ENCODE data around the gene CLCA4.
A peak's percentile ranks its signal among the peaks of the same experiment; 100 is the strongest.

CLCA4 gene

DNA sequence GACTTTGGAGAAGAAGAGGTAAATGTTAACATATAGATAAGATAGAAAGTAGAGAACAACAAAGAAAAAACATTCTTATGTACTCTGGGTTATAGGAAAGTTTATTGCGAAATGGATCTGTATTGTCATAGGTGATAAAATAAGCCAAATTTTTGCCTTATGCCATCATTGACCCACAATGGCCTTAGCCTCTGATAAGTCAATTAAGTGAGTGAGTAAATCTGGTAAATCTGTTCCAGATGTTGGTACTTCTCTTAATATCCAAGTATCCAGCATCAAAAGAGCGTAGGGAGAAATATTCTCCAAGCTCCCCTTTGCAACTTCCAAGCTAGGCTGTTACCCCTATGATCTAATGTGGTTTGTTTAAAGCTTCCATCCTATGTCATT, 38.3 kb upstream of the CLCA4 start:
- H3K27ac ChIP-seq (ENCODE audit: extremely low read depth, low read depth, low read length) = no peak overlapping the region
- no peaks in the 10 kb centered on the region for H3K9me3 ChIP-seq (ENCODE audit: control insufficient read depth, insufficient read depth, low read depth, low read length)
- H3K36me3 ChIP-seq (ENCODE audit: control insufficient read depth in 2 of 2, insufficient read depth in 1 of 2, low read length in 2 of 2) = no peaks in the 10 kb centered on the region
- TF ChIP-seq, protein P1, sequence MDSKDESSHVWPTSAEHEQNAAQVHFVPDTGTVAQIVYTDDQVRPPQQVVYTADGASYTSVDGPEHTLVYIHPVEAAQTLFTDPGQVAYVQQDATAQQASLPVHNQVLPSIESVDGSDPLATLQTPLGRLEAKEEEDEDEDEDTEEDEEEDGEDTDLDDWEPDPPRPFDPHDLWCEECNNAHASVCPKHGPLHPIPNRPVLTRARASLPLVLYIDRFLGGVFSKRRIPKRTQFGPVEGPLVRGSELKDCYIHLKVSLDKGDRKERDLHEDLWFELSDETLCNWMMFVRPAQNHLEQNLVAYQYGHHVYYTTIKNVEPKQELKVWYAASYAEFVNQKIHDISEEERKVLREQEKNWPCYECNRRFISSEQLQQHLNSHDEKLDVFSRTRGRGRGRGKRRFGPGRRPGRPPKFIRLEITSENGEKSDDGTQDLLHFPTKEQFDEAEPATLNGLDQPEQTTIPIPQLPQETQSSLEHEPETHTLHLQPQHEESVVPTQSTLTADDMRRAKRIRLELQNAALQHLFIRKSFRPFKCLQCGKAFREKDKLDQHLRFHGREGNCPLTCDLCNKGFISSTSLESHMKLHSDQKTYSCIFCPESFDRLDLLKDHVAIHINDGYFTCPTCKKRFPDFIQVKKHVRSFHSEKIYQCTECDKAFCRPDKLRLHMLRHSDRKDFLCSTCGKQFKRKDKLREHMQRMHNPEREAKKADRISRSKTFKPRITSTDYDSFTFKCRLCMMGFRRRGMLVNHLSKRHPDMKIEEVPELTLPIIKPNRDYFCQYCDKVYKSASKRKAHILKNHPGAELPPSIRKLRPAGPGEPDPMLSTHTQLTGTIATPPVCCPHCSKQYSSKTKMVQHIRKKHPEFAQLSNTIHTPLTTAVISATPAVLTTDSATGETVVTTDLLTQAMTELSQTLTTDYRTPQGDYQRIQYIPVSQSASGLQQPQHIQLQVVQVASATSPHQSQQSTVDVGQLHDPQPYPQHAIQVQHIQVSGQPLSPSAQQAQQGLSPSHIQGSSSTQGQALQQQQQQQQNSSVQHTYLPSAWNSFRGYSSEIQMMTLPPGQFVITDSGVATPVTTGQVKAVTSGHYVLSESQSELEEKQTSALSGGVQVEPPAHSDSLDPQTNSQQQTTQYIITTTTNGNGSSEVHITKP (tag by site-specific recombination; IDR thresholded peaks at IDR 0.05) = no peak
- TF ChIP-seq ZNF664 (tag by site-specific recombination; IDR thresholded peaks at IDR 0.05) = no peak
- TF ChIP-seq ZNF747 (tag by site-specific recombination; IDR thresholded peaks at IDR 0.05) = no peak
- TF ChIP-seq, protein P2, sequence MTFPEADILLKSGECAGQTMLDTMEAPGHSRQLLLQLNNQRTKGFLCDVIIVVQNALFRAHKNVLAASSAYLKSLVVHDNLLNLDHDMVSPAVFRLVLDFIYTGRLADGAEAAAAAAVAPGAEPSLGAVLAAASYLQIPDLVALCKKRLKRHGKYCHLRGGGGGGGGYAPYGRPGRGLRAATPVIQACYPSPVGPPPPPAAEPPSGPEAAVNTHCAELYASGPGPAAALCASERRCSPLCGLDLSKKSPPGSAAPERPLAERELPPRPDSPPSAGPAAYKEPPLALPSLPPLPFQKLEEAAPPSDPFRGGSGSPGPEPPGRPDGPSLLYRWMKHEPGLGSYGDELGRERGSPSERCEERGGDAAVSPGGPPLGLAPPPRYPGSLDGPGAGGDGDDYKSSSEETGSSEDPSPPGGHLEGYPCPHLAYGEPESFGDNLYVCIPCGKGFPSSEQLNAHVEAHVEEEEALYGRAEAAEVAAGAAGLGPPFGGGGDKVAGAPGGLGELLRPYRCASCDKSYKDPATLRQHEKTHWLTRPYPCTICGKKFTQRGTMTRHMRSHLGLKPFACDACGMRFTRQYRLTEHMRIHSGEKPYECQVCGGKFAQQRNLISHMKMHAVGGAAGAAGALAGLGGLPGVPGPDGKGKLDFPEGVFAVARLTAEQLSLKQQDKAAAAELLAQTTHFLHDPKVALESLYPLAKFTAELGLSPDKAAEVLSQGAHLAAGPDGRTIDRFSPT (tag by site-specific recombination; IDR thresholded peaks at IDR 0.05) = no peak
- no peak for TF ChIP-seq ZNF776 (tag by site-specific recombination; IDR thresholded peaks at IDR 0.05; ENCODE audit: borderline replicate concordance)
- TF ChIP-seq, protein P3, sequence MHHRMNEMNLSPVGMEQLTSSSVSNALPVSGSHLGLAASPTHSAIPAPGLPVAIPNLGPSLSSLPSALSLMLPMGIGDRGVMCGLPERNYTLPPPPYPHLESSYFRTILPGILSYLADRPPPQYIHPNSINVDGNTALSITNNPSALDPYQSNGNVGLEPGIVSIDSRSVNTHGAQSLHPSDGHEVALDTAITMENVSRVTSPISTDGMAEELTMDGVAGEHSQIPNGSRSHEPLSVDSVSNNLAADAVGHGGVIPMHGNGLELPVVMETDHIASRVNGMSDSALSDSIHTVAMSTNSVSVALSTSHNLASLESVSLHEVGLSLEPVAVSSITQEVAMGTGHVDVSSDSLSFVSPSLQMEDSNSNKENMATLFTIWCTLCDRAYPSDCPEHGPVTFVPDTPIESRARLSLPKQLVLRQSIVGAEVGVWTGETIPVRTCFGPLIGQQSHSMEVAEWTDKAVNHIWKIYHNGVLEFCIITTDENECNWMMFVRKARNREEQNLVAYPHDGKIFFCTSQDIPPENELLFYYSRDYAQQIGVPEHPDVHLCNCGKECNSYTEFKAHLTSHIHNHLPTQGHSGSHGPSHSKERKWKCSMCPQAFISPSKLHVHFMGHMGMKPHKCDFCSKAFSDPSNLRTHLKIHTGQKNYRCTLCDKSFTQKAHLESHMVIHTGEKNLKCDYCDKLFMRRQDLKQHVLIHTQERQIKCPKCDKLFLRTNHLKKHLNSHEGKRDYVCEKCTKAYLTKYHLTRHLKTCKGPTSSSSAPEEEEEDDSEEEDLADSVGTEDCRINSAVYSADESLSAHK (tag by site-specific recombination; IDR thresholded peaks at IDR 0.05) = no peak
- no peak for TF ChIP-seq IKZF3 (tag by site-specific recombination; IDR thresholded peaks at IDR 0.05)
- no peak for TF ChIP-seq ZNF155 (tag by site-specific recombination; IDR thresholded peaks at IDR 0.05)
- TF ChIP-seq ZNF354C (tag by site-specific recombination; IDR thresholded peaks at IDR 0.05; ENCODE audit: borderline replicate concordance, low read depth) = no peak
- no peak for TF ChIP-seq ZNF629 (tag by site-specific recombination; IDR thresholded peaks at IDR 0.05)
- TF ChIP-seq HOXA7 (CRISPR knock-in tag; IDR thresholded peaks at IDR 0.05; ENCODE audit: borderline replicate concordance) = no peak
- no peak for TF ChIP-seq SP3 (tag by site-specific recombination; IDR thresholded peaks at IDR 0.05)
- no peak for TF ChIP-seq ZNF548 (tag by site-specific recombination; IDR thresholded peaks at IDR 0.05)
- ChIA-PET CTCF (interaction anchor here (0.9 to 3.4 kb wide), 8 partner anchors 9 to 128 kb away, joined by 3 to 19 read pairs (median 8); no protein-coding TSS in a partner anchor), POLR2A (no interaction called here)
- H3K4me3 ChIP-seq (ENCODE audit: low read depth, low read length) = no peak overlapping the region
- H3K4me1 ChIP-seq (ENCODE audit: control insufficient read depth, insufficient read depth, low read length) = no peaks in the 10 kb centered on the region

DNA sequence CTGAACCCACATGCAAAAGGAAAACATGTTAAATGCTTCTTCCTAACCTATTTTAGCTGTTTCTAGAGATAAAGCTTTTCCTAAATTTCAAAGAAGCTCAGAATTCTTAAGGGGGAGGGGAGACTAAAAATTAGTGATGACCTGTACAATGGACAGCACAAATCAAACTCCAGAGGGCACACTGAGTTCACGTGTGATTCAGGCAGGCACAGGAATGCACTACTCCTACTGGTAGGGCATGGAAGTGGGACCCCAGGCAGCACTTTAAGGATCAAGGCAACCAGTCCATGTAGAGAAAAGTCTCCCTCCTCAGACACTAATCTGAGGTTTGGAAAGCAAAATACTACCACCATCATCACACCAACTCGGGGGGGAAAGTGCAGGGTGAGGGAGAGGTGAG, 31.3 kb upstream of the CLCA4 start:
- ChIA-PET POLR2A (no interaction called here), CTCF (interaction anchor here (0.7 to 1.7 kb wide), 4 partner anchors 12 to 509 kb away, joined by 3 to 8 read pairs (median 4); no protein-coding TSS in a partner anchor)
- no peaks in the 10 kb centered on the region for H3K4me1 ChIP-seq (ENCODE audit: control insufficient read depth, insufficient read depth, low read length)
- H3K27ac ChIP-seq (ENCODE audit: extremely low read depth, low read depth, low read length) = no peak overlapping the region
- TF ChIP-seq ZNF514 (tag by site-specific recombination; IDR thresholded peaks at IDR 0.05) = no peak
- TF ChIP-seq, protein P4, sequence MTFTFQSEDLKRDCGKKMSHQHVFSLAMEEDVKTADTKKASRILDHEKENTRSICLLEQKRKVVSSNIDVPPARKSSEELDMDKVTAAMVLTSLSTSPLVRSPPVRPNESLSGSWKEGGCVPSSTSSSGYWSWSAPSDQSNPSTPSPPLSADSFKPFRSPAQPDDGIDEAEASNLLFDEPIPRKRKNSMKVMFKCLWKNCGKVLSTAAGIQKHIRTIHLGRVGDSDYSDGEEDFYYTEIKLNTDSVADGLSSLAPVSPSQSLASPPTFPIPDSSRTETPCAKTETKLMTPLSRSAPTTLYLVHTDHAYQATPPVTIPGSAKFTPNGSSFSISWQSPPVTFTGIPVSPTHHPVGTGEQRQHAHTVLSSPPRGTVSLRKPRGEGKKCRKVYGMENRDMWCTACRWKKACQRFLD (tag by site-specific recombination; IDR thresholded peaks at IDR 0.05) = no peak
- TF ChIP-seq, protein P5, sequence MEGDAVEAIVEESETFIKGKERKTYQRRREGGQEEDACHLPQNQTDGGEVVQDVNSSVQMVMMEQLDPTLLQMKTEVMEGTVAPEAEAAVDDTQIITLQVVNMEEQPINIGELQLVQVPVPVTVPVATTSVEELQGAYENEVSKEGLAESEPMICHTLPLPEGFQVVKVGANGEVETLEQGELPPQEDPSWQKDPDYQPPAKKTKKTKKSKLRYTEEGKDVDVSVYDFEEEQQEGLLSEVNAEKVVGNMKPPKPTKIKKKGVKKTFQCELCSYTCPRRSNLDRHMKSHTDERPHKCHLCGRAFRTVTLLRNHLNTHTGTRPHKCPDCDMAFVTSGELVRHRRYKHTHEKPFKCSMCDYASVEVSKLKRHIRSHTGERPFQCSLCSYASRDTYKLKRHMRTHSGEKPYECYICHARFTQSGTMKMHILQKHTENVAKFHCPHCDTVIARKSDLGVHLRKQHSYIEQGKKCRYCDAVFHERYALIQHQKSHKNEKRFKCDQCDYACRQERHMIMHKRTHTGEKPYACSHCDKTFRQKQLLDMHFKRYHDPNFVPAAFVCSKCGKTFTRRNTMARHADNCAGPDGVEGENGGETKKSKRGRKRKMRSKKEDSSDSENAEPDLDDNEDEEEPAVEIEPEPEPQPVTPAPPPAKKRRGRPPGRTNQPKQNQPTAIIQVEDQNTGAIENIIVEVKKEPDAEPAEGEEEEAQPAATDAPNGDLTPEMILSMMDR (tag by site-specific recombination; IDR thresholded peaks at IDR 0.05) = peak; percentile 64
- TF ChIP-seq, protein P6, sequence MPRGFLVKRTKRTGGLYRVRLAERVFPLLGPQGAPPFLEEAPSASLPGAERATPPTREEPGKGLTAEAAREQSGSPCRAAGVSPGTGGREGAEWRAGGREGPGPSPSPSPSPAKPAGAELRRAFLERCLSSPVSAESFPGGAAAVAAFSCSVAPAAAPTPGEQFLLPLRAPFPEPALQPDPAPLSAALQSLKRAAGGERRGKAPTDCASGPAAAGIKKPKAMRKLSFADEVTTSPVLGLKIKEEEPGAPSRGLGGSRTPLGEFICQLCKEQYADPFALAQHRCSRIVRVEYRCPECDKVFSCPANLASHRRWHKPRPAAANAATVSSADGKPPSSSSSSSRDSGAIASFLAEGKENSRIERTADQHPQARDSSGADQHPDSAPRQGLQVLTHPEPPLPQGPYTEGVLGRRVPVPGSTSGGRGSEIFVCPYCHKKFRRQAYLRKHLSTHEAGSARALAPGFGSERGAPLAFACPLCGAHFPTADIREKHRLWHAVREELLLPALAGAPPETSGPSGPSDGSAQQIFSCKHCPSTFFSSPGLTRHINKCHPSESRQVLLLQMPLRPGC (tag by site-specific recombination; IDR thresholded peaks at IDR 0.05) = no peak
- no peak for TF ChIP-seq ZNF16 (tag by site-specific recombination; IDR thresholded peaks at IDR 0.05; ENCODE audit: low read depth)
- no peak for TF ChIP-seq ZNF747 (tag by site-specific recombination; IDR thresholded peaks at IDR 0.05)
- no peaks in the 10 kb centered on the region for H3K36me3 ChIP-seq (ENCODE audit: control insufficient read depth in 2 of 2, insufficient read depth in 1 of 2, low read length in 2 of 2)
- H3K9me3 ChIP-seq (ENCODE audit: control insufficient read depth, insufficient read depth, low read depth, low read length) = no peaks in the 10 kb centered on the region
- H3K4me3 ChIP-seq (ENCODE audit: low read depth, low read length) = no peak overlapping the region

Data from HEK293 (cell line).